ENCODE results near the gene TBCD.

DNA sequence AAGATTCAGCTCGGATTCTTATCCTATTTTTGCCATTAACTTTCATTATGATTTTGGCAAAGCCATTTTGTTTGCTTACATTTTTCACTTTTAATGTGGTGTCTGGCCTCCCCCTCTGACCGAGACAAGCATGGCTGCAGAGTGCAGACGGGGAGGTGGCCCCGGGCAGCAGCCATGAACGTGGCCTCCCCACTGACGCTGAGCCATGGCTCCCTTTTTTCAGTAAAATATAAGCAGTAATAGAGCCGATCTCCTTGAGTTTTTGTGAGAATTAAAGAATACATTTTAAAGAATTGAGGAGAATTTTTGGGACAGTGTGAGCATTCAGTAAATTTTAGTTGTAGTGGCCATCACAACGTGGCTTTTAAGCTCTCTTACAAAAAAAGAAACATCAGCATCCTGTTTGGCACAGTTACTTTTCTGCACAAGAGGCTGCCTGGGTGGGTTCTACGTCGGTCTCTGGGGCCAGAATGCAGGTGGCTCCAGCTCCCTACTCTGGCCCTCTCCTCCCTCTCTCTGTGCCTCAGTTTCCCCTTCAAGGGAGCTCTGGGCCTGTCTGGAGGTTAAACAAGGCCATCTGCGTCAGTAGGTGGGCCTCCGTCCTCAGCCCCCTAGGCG is 156.8 kb downstream of the TBCD start:
- TF ChIP-seq, protein P1, sequence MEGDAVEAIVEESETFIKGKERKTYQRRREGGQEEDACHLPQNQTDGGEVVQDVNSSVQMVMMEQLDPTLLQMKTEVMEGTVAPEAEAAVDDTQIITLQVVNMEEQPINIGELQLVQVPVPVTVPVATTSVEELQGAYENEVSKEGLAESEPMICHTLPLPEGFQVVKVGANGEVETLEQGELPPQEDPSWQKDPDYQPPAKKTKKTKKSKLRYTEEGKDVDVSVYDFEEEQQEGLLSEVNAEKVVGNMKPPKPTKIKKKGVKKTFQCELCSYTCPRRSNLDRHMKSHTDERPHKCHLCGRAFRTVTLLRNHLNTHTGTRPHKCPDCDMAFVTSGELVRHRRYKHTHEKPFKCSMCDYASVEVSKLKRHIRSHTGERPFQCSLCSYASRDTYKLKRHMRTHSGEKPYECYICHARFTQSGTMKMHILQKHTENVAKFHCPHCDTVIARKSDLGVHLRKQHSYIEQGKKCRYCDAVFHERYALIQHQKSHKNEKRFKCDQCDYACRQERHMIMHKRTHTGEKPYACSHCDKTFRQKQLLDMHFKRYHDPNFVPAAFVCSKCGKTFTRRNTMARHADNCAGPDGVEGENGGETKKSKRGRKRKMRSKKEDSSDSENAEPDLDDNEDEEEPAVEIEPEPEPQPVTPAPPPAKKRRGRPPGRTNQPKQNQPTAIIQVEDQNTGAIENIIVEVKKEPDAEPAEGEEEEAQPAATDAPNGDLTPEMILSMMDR (conservative IDR thresholded peaks at IDR 0.05 in 1 of 2, IDR thresholded peaks at IDR 0.05 in 1 of 2; ENCODE audit: extremely low read depth in 1 of 2, insufficient read depth in 1 of 2, low read depth in 1 of 2, low read length in 2 of 2) = no peak
- no peak for TF ChIP-seq EZH2 (IDR thresholded peaks at IDR 0.05; ENCODE audit: borderline replicate concordance, low read length)

Measured in mammary epithelial cell (primary cell).